Small intestine (tissue), 7 donors: Measurements from ENCODE around the gene TRIP4. TPM values are rescaled to one million over a fixed set of nuclear protein-coding genes. Genes with fewer than 3 reads are reported as not detected.
A peak's percentile ranks its signal among the peaks of the same experiment; 100 is the strongest.

ENCODE experiments used
- DNase-seq, 2 donors: peaks; one replicate each; pipeline versions ENCODE4 v3.0.0 to v3.0.0-alpha.2; 2013
- FAIRE-seq: peaks from 2 replicates; lab custom pipeline; 2012; peaks lifted over from hg19 to GRCh38; lab: Jason Lieb, UNC
- H3K27ac ChIP-seq, 3 donors: one replicate each; pipeline ENCODE4 v1.5.1; 2013; ENCODE audit warnings: low read length in 2 of 3, mild to moderate bottlenecking in 2 of 3, control low read depth in 1 of 3, inconsistent platforms in 1 of 3, low read depth in 1 of 3, moderate library complexity in 1 of 3
- H3K27me3 ChIP-seq, 3 donors: one replicate each; pipeline ENCODE4 v1.6.1; 2013; ENCODE audit warnings: low read length in 3 of 3, inconsistent platforms in 1 of 3; ENCODE audit not compliant: control insufficient read depth in 3 of 3, insufficient read depth in 3 of 3
- H3K36me3 ChIP-seq, 3 donors: one replicate each; pipeline ENCODE4 v1.6.1; 2013; ENCODE audit warnings: low read length in 3 of 3, inconsistent platforms in 1 of 3, low read depth in 1 of 3, mild to moderate bottlenecking in 1 of 3, moderate library complexity in 1 of 3; ENCODE audit not compliant: control insufficient read depth in 3 of 3, insufficient read depth in 2 of 3
- H3K4me1 ChIP-seq, 3 donors: one replicate each; pipeline ENCODE4 v1.6.1; 2013; ENCODE audit warnings: low read length in 2 of 3, inconsistent platforms in 1 of 3, low read depth in 1 of 3, mild to moderate bottlenecking in 1 of 3, moderate library complexity in 1 of 3; ENCODE audit not compliant: control insufficient read depth in 3 of 3, insufficient read depth in 2 of 3
- H3K4me3 ChIP-seq, 3 donors: one replicate each; pipeline ENCODE4 v1.5.1; 2013; ENCODE audit warnings: low read length in 3 of 3, control low read depth in 1 of 3, inconsistent platforms in 1 of 3, low read depth in 1 of 3, mild to moderate bottlenecking in 1 of 3, moderate library complexity in 1 of 3
- H3K9me3 ChIP-seq, 2 donors: one replicate each; pipeline ENCODE4 v1.6.1; 2013; ENCODE audit warnings: low read depth in 1 of 2, low read length in 1 of 2; ENCODE audit not compliant: control insufficient read depth in 2 of 2, insufficient read depth in 1 of 2
- WGBS, 3 donors: extraction: QIAGEN DNeasy Blood & Tissue Kit; methylation state at CpG; one replicate each; pipeline ENCODE4 v1.1.7; 2013; 5-methylcytosine and 5-hydroxymethylcytosine counted together
- polyA plus RNA-seq, 4 donors: library from polyadenylated mRNA; stranded (reverse) in 3 of 4; unstranded in 1 of 4; fragments of 200-250 nt in 3 of 4; fragments of 120-200 nt in 1 of 4; gene quantifications; one replicate each; pipeline versions ENCODE4 v1.2.1 to v1.2.3, GENCODE V29; 2013
- donor health status: healthy with polysubstance abuse.
- donor health status: control.
- donor health status: control.
- donor health status: Bipolar disorder and iron deficiency.
- donor health status: healthy.

TRIP4 gene
- polyA plus RNA-seq, 4 donors: 21.9 to 63.3 (median 30.7) TPM

DNA sequence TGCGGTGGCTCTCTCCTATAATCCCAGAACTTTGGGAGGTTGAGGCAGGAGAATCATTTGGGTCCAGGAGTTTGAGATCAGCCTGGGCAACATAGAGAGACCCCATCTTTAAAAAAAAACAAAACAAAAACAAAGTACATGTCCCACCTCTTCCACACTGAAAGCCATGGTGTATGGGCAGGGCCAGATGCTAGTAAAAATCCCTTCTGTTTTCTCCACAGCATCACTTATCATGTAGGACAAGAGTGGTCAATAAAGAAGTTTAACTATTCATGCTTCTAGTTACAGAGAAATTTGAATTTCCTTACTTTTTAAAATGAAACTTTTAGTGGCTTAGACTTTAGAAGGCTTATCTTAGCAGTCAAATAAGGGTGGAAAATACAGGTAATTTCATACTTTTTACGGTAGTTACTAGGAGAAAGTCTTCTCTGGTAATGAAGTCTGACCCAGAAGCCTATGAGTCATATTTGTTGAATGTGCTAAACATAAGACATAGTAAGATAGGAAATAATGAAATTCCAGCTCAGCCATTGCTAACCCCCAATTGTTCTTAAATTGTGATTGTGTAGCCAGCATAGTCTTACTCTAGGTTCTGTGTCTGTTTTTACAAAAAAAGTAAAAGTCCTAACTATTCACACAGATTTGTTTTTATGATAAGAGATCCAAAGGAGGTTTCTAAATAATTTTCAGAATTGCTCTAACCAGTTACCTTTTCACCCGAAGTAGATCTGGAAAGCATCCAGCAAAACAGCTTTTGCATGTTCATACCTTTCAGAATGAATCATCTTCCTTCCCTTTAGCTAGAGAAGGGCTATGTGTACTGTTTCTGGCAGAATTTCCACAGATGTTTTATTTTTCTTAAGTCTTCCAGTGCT is 56.3 kb downstream of the TRIP4 start:
- H3K36me3 ChIP-seq: peaks cover 9 to 30% (median 12%) of the 10 kb centered on the region in 3 donors
- H3K27me3 ChIP-seq: no peaks in the 10 kb centered on the region
- 16 to 43% (median 22%) methylated on average over 3 of the region's 3 CpGs for WGBS, 3 donors
- H3K9me3 ChIP-seq: no peaks in the 10 kb centered on the region
- peaks cover 0 to 11% (median 6%) of the 10 kb centered on the region in 3 donors for H3K4me1 ChIP-seq
- H3K4me3 ChIP-seq: no peak overlapping the region
- peak; percentile 29 to 32 for DNase-seq
- H3K27ac ChIP-seq: peak overlapping the region; percentile 11 to 54 (median 47)
- FAIRE-seq: no peak

DNA sequence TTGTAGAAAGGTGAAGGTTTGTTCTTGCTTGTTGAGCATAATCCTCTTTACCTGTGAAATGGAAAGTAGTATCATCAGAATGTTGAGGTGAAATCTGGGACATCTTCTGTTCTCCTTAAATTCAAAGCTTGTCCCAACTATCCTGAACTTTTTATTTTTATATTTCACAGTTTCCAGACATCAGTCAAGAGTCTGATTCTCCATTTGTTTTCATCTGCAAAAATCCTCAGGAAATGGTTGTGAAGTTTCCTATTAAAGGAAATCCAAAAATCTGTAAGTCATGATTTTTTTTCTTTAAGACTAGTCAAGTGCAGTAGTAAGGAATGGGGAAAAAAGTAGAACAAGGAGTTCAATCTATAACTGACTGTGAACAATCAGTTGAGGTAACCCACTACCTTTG is 57.2 kb downstream of the TRIP4 start:
- H3K27me3 ChIP-seq: no peaks in the 10 kb centered on the region
- no peak for DNase-seq
- peaks cover 0 to 11% (median 6%) of the 10 kb centered on the region in 3 donors for H3K4me1 ChIP-seq
- H3K4me3 ChIP-seq: no peak overlapping the region
- H3K27ac ChIP-seq: no peak overlapping the region
- no peak for FAIRE-seq
- H3K9me3 ChIP-seq: no peaks in the 10 kb centered on the region
- peaks cover 10 to 31% (median 13%) of the 10 kb centered on the region in 3 donors for H3K36me3 ChIP-seq

- Histone ChIP-seq H3K27me3 (no peaks in the 10 kb centered on the region), H3K36me3 (peaks cover 10 to 39% (median 13%) of the 10 kb centered on the region in 3 donors), H3K4me1 (peaks cover 0 to 11% (median 6%) of the 10 kb centered on the region in 3 donors), H3K9me3 (no peaks in the 10 kb centered on the region), H3K4me3 (no peak overlapping the region), H3K27ac (no peak overlapping the region)
- FAIRE-seq: no peak
- no peak for DNase-seq
- WGBS, 3 donors: 85 to 89% (median 87%) methylated on average over 6 of the region's 6 CpGs
These were observed 60.1 kb downstream of the TRIP4 start for GRCh38 chr15:64447536-64448315.

DNA sequence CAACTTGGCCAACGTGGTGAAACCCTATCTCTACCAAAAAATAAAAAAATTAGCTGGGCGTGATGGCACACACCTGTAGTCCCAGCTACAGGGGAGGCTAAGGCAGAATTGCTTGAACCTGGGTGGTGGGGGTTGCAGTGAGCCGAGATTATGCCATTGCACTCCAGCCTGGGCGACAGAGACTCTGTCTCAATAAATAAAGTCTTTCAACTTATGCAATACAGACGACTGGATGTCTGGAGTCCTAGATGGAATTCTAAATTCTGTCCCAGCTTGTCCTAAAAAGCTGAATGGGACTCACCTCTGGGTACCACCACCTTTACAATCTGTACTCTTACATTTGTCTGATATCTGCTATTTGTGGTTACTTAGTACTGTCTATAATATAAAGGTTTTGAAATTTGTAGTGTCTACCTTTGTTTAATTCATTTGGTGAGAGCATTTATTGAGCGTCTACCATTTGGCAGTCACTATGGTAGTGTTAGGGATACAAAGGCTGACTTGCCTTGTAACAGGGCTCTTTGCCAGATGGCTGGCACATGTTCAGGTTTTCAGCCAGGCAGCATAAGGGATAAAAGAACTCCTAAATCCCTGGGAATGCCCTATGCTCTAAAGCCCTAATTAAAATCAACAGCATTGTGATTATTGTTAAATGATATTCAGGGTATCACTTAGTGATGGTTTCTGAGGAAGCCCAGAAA is 65.5 kb downstream of the TRIP4 start:
- FAIRE-seq: no peak
- H3K36me3 ChIP-seq: peaks cover 4 to 29% (median 7%) of the 10 kb centered on the region in 3 donors
- H3K4me3 ChIP-seq: no peak overlapping the region
- 55 to 76% (median 62%) methylated on average over 6 of the region's 6 CpGs for WGBS, 3 donors
- peaks cover 0 to 12% (median 2%) of the 10 kb centered on the region in 3 donors for H3K4me1 ChIP-seq
- no peaks in the 10 kb centered on the region for H3K9me3 ChIP-seq
- no peaks in the 10 kb centered on the region for H3K27me3 ChIP-seq
- DNase-seq: no peak
- H3K27ac ChIP-seq: no peak overlapping the region

DNA sequence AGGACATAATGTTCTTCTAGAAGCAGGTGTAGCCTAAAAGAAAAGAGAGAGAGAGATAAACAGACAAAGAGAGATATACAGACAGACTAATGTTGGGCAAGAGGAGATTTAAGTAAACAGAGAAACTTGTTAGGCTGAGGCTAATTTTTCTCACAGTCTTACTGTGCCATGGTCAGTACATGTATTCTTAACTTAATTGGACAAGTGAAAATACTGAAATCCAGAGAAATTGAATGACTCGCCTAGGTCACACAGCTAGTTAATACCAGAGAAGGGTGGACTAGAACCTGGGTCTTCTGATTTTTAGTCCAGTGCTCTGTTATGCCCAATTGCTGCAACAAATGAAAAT is 66.0 kb downstream of the TRIP4 start:
- H3K9me3 ChIP-seq: no peaks in the 10 kb centered on the region
- H3K4me1 ChIP-seq: peaks cover 0 to 12% (median 2%) of the 10 kb centered on the region in 3 donors
- no peaks in the 10 kb centered on the region for H3K27me3 ChIP-seq
- no peak for DNase-seq
- H3K27ac ChIP-seq: no peak overlapping the region
- no peak overlapping the region for H3K4me3 ChIP-seq
- 92 to 95% (median 93%) methylated on average over 1 of the region's 1 CpG for WGBS, 3 donors
- peaks cover 2 to 26% (median 7%) of the 10 kb centered on the region in 3 donors for H3K36me3 ChIP-seq
- no peak for FAIRE-seq

- DNase-seq (no peak), FAIRE-seq (no peak)
- H3K27ac ChIP-seq: no peak overlapping the region
These were observed 66.6 kb downstream of the TRIP4 start for GRCh38 chr15:64454282-64454681.

DNA sequence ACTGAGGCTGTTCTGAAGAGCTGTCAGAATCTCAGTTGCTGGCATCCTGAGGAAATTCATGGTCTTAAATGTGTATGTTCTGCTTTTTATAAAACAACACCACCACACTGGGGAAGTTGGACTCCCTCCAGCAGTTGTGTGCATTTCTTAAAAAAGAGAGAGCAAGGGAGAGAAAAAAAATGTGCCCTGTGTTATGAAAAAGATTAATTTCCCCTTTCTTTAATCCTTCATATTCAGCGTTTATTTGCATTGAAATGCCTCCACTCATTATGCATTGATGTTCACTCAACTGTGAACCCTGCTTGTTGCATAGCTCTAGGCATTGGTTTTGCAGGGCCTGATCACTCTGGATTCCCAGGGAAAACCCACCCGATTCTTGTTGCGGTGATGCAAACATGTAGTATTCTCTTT is 68.3 kb downstream of the TRIP4 start:
- H3K4me3 ChIP-seq: no peak overlapping the region
- H3K27ac ChIP-seq: no peak overlapping the region
- WGBS, 3 donors: 61 to 97% (median 85%) methylated on average over 3 of the region's 3 CpGs
- H3K27me3 ChIP-seq: no peaks in the 10 kb centered on the region
- FAIRE-seq (no peak), DNase-seq (no peak)
- H3K36me3 ChIP-seq: peaks cover 0 to 18% (median 5%) of the 10 kb centered on the region in 3 donors
- peaks cover 0 to 25% (median 2%) of the 10 kb centered on the region in 3 donors for H3K4me1 ChIP-seq
- H3K9me3 ChIP-seq: no peaks in the 10 kb centered on the region

More at GRCh38 chr15:64454282-64454681, 66.6 kb downstream of the TRIP4 start:
- H3K9me3 ChIP-seq: no peaks in the 10 kb centered on the region
- H3K27me3 ChIP-seq: no peaks in the 10 kb centered on the region
- H3K36me3 ChIP-seq: peaks cover 0 to 23% (median 5%) of the 10 kb centered on the region in 3 donors
- H3K4me1 ChIP-seq: peaks cover 0 to 15% (median 2%) of the 10 kb centered on the region in 3 donors
- no peak overlapping the region for H3K4me3 ChIP-seq

DNA sequence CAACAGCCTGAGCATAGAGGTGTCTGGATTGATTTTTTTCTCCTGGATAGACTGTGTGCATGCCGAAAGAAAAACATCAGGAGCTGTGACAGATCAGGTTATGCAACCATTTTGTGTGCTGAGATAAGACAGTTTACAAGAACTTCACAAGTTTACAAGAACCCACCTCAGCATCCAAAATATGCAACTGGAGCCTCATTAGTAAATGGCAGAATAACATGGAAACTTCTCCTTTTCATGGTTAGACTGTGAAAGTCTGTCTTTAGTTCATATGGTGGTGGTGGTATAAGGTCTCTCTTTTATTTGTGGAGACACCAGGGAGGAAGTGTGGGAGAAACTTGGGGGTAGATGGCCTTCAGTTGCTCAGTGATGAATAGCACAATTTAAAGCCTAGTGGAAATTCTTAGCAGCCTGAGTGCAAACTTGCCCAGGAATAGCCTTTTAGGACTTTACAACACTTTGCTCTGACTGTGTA is 69.0 kb downstream of the TRIP4 start:
- Histone ChIP-seq H3K9me3 (no peaks in the 10 kb centered on the region), H3K4me1 (peaks cover 0 to 27% (median 4%) of the 10 kb centered on the region in 3 donors), H3K4me3 (no peak overlapping the region), H3K36me3 (peaks cover 0 to 10% (median 5%) of the 10 kb centered on the region in 3 donors), H3K27me3 (no peaks in the 10 kb centered on the region), H3K27ac (no peak overlapping the region)
- 72 to 89% (median 83%) methylated on average over 1 of the region's 1 CpG for WGBS, 3 donors
- no peak for FAIRE-seq
- no peak for DNase-seq
